COLO829 (cell line): ENCODE data around the gene POC1A.

Experiments used
- DNase-seq: peaks from one replicate; pipeline ENCODE4 v3.0.0; 2012; ENCODE audit warnings: low spot score

Gene POC1A

GRCh38 chr3:52104684-52105640 is 49.3 kb downstream of the POC1A start:
- no peak for DNase-seq

- no peak for DNase-seq
These were observed 51.3 kb downstream of the POC1A start for GRCh38 chr3:52102934-52103333.

- DNase-seq = no peak
These were observed 55.2 kb downstream of the POC1A start for GRCh38 chr3:52099001-52099401.

GRCh38 chr3:52097851-52098507 is 56.2 kb downstream of the POC1A start:
- DNase-seq = no peak

- DNase-seq = no peak
These were observed 58.0 kb downstream of the POC1A start for GRCh38 chr3:52095990-52096775.

GRCh38 chr3:52094571-52095485 is 59.4 kb downstream of the POC1A start:
- DNase-seq = no peak

- no peak for DNase-seq
These were observed 60.3 kb downstream of the POC1A start for GRCh38 chr3:52093756-52094545.

- DNase-seq = no peak
These were observed 61.3 kb downstream of the POC1A start for GRCh38 chr3:52092891-52093290.

- no peak for DNase-seq
These were observed 62.0 kb downstream of the POC1A start for GRCh38 chr3:52092271-52092660.

GRCh38 chr3:52091586-52092270 is 62.5 kb downstream of the POC1A start:
- no peak for DNase-seq

GRCh38 chr3:52090933-52091468 is 63.2 kb downstream of the POC1A start:
- DNase-seq = no peak

- no peak for DNase-seq
These were observed 63.9 kb downstream of the POC1A start for GRCh38 chr3:52090131-52090932.

- DNase-seq = no peak
These were observed 64.5 kb downstream of the POC1A start for GRCh38 chr3:52089691-52090090.

GRCh38 chr3:52088445-52089367 is 65.5 kb downstream of the POC1A start:
- DNase-seq = no peak

- no peak for DNase-seq
These were observed 66.5 kb downstream of the POC1A start for GRCh38 chr3:52087731-52088130.

- no peak for DNase-seq
These were observed 67.1 kb downstream of the POC1A start for GRCh38 chr3:52086976-52087663.

GRCh38 chr3:52086461-52086860 is 67.8 kb downstream of the POC1A start:
- DNase-seq = no peak
